ENCODE data around the gene HDAC11.
"Not testable (repeated sequence)": the region's sequence is repeated elsewhere in the genome, so short reads cannot be mapped to it uniquely, and the experiment has no call there.

- TF ChIP-seq POLR2A, CTCF (IDR thresholded peaks at IDR 0.05): not testable (repeated sequence)
Observed at GRCh38 chr3:13485630-13486562, 5.8 kb downstream of the HDAC11 start.

Measured in heart left ventricle (tissue), 13 donors.